ENCODE results near the gene PHACTR2.
A peak's percentile ranks its signal among the peaks of the same experiment; 100 is the strongest.

PHACTR2 gene

DNA sequence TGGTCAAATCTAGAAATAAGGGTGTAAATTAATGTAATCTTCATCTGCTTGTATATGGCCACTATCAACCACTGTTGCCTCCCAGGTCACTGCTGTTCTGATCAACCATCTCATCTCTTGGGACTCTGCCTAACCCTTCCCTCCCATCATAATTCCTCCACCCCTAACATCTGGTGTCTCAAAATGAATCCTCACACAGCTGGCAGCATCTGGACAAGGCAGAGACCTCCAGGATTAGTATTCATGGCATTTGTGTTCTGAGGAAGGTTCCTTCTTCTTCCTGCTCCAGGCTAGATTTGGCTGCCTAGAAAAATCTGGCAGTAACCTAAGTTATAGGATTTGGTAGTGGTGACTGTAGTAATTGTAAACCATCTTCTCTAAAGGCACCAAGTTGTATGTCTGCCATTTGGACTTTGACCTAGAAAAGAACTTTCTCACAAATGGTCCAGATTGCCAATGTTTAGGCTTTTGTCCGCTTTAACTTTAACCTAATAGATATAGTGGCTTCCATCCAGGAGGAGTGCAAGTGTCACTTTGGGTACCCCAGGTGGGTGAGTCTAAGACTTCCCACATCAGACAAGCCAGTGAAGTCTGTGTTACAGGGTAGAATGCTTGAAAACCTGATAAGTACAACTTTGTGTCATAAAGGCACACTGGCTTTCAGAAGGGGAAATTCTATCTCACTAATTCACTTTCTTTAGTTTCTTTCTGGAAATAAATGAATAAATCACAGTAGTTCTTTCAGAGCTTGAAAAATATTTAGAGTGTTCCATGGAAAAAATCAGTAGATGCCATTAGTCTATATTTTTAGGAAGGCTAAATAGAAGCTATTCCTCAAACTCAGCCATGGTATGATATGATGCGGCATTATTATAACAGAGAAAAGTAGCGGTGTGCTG lies 3.0 kb upstream of the PHACTR2 start:
- FAIRE-seq, result peak; percentile 11
- DNase-seq (ENCODE audit: insufficient read length, low spot score), result no peak

DNA sequence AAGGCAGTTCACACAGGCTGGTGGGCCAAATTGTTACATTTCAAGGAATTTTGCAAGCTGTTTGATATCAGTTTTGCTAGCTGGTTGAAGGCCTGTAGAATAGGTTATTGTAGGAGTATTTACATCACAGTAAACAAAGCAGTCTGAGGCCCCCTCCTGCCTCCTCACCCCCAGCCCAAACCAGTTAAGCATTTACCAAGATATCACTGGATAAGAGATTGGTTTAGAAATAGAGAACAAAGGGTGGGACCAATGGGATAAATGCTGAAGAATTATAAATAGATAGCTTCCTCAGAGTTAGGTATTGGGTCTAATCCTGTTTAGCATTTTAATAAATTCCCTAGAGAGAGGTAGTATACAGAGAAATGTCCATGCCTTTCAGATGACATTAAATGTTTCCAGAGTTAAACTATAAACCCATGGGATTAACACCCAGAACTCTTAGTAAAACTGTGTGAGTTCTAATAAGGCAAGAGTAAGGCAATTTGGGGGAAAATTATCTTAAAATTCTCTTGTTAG lies 2.3 kb upstream of the PHACTR2 start:
- no peak for DNase-seq (ENCODE audit: insufficient read length, low spot score)
- no peak for FAIRE-seq

DNA sequence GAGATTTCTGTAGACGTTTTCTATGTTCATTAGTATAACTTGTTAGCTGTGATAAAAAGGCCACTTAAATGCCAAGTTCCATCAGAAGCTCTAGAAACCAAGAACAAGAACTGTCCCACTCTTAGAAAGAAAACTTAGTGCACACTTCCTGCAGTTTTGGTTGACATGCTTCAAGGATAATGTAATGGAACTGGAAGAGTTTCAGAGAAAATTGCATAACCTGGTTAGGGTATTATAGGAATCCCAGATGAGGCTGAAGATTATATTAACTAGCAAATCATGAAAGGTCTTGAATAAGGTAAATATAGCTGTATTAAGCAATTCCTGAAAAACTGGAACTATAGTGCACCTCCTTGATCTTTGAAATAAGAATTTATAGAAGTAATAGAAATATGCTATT lies 1.8 kb upstream of the PHACTR2 start:
- DNase-seq (ENCODE audit: insufficient read length, low spot score), result no peak
- peak; percentile 4 for FAIRE-seq

DNA sequence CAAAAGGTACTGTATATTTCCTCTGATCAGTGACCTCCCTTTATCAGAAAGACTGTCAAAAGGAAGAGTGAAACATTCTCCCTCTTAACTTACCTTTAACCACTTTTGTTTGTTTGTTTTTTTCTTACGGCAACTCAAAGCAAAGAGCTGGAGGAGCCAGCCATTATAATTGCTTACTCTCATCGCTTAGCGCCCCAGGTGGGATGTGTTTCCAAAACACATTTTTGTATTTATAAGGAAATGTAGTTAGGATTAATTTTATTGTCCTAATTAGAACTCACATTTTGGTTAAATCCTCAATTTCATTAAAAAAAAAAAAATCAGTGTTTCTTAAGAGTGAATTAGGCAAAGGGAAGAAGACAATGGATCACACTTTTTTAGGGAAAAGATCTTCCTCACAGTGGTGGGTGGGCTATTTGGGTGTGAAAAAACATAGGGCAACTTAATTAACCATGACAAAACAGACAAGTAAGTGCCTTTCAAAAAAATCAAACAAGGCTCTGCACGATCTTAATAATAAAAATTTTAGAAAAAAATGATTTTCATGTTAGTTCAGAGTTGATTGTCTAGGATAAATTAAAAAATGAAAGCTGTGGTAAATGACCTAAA lies 1.2 kb upstream of the PHACTR2 start:
- FAIRE-seq (no peak), DNase-seq (ENCODE audit: insufficient read length, low spot score) (no peak)

DNA sequence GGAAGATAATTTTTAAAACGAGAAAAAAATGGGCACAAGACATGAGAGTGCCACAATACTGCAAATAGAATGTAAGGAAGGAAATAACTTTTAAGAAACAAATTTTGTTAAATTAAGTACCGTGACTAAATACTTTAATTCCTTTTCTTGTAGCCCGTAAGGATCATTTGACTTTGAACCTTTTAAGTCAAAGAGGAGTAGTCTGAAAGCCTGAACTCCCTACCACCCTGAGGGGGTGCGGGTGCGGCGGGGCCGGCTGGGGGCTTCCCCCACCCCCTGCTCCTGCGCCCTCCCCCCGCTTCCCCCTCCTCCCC lies 231 bp upstream of the PHACTR2 start:
- no peak for FAIRE-seq
- no peak for DNase-seq (ENCODE audit: insufficient read length, low spot score)

DNA sequence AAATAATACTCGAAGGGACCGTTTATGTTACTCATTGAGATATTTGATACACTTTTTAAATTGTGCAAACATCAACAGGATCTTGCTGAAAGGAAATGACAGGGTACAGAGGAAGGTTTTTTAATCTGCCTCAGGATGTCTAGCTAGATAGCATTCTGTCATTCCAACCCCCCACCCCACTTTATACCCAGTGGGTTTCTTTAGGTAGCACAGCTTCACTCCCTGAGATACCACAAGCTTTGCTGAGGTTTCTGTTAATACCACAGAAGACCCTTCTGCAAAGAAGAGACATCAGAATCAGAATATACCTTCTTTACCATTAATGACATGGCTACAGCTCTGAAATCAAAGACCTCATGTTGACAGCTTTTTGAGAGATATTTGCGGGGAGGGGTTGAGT lies 1.3 kb downstream of the PHACTR2 start:
- FAIRE-seq (no peak), DNase-seq (ENCODE audit: insufficient read length, low spot score) (no peak)

DNA sequence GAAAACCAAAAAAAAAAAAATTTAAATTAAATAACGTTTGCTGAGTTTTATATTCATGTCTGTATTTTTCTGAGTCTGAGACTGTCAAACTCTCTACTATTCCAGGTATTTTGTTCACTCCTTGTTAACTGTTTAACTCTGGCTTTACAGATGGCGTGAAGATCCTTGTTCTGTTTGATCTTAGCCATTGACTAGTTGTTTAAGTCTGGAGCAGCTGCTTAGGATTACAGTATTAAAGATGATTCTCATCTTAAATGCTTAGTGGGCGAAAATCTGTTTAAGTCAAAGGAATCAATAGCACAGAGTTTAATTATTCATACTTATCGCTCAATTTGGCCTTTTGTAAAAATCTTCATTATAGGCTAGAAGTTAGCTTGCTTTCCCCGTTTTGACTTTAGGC lies 2.4 kb downstream of the PHACTR2 start:
- DNase-seq (ENCODE audit: insufficient read length, low spot score) (no peak), FAIRE-seq (no peak)

DNA sequence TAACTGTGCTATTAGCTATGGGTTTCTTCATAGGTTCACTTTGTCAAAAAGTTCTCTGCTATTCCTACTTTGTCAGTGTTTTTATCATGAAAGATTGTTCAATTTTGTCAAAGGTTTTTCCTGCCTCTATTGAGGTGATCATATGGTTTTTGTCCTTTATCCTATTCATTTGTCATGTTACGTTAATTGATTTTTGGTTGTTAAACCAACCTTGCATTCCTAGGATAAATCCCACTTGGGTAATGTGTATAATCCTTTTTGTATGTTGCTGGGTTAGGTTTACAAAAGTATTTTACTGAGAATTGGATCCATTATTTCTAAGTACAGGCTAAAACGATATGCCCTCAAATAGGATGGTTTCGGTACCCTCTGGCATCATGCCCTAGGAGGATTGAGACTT lies 5.0 kb downstream of the PHACTR2 start:
- FAIRE-seq, result no peak

DNA sequence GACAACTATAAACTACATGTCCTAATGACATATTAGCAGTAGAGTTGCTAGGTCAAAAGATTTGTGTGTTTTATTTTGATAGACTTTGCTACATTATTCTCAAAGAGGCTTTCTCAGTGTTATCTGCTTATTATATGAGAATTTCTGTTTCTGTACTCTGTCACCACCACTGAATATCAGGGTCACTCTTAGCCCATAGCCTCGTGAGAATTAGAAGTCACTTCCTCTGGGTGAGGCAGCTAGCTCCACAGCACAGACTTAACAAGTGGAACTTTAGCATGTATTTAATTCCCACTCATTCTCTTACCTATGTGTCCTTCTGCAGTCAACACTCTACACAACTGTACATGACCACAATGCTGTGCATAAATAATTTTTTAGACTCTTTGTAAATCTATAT lies 6.7 kb downstream of the PHACTR2 start:
- DNase-seq (ENCODE audit: insufficient read length, low spot score), result no peak
- FAIRE-seq, result no peak

More for the DNA sequence above, 5.0 kb downstream of the PHACTR2 start:
- no peak for DNase-seq (ENCODE audit: insufficient read length, low spot score)

DNA sequence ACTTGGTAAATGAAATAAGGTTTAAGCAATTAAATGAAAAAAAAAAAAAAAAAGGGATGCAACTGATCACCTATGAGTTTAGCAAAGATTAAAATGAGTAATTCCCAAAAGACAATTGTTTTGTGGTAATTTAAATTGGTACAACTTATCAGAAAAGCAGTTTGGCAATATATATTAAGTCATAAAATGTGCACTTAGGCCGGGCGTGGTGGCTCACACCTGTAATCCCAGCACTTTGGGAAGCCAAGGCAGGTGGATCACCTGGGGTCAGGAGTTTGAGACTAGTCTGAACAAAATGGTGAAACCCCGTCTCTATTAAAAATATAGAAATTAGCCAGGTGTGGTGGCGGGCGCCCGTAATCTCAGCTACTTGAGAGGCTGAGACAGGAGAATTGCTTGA lies 7.9 kb downstream of the PHACTR2 start:
- FAIRE-seq (no peak), DNase-seq (ENCODE audit: insufficient read length, low spot score) (no peak)

DNA sequence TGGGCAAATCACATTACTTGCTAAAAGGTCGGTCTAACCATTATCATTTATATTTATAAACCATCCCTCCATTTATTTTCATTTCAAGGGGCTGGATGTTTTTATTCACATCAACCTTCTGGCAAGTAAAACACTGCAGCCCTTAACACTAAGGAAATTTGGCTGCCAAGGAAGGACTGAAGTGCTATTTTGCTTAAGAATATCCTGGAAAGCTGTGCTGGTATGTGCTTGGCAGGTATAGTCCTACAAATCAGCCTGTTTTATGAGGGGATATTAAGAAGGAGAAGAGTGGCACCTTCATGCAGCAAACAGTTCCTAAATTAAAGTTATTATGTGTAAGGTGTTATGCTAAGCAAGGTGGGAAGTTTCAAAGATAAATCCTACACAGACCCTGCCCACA lies 9.8 kb downstream of the PHACTR2 start:
- no peak for FAIRE-seq
- no peak for DNase-seq (ENCODE audit: insufficient read length, low spot score)

DNA sequence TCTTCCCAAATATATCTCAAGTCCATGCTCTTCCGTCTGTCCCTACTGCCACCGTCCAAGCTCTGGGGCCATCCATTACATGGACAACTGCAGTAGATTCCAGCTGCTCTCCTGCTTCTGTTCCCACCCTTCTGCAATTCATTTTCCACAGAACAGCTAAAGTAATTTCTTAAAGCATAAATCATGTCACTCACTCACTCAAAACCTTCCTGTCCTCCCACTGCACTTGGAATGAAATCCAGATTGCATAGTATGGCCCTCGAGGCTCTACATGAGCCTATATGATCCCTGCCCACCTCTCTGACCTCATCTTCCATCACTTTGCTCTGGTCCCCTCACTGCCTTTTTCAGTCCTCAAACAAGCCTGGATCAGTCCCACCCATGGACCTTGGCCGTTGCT lies 10.9 kb downstream of the PHACTR2 start:
- FAIRE-seq (no peak), DNase-seq (ENCODE audit: insufficient read length, low spot score) (no peak)

DNA sequence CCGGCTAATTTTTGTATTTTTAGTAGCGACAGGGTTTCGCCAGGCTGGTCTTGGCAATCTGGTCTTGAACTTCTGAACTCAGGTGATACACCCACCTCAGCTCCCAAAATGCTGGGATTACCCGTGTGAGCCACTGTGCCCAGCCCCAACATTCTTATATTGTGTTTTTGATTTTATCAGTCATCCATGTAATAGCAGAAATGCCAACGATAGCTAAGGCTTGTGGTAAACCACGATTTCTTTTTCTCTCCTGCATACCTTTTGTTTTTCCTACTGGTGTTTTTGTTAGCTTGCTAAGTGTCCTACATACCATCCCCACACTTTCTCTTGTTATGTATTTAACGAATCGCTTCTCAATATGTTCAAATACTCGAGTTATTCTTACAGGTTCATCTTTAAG lies 12.1 kb downstream of the PHACTR2 start:
- DNase-seq (ENCODE audit: insufficient read length, low spot score) (no peak), FAIRE-seq (no peak)

DNA sequence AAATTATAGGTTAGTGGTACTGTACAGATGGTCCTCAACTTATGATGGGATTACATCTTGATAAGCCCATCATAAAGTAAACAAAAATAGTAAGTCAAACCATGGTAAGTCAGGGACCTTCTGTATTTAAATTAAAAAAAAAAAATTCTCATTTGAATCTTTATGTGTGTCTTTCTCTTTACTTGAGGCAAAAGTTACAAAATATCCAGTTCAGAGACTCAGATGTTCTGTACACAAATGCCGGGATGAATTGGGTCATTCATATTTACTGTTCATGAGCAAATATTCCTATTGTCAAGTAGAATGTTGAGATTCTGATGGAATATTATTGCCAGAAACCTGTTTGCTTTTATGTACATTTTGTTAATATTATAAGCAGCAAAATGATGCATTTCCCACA lies 13.4 kb downstream of the PHACTR2 start:
- FAIRE-seq (no peak), DNase-seq (ENCODE audit: insufficient read length, low spot score) (no peak)

DNA sequence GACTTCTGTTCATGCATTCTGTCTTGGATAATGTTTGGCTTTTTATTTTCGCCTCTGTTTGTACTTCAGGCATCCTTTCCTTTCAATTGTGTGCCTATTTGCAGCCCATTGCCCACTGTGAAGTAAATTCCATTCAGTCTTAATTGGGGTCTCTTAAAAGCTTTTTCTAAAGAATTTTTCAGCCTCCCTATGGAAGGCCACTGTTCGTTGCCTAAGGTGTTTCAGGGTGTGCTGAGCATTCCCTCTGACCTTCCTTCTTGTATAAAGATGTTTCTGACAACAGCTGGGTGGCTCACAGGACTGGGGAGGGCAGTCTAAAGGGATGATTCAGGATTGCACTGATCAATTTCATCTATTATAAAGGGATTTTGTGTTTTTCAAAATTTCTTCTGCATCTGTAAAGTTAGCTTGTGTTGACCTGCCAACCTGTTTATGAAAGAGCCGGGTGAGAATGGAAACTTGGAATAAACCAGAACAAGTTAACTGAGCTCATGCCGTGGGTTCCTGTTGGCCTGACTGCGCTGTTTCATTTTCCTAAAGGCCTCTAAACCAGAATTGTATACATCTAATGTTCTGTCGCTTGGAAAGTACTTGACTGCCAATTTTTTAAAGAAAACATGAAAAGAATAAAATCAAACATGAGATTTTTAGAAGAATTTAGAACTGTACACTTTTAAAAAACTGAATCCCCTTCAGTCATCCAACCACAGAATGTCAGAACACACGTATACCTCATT lies 14.3 kb downstream of the PHACTR2 start:
- FAIRE-seq (no peak), DNase-seq (ENCODE audit: insufficient read length, low spot score) (no peak)

DNA sequence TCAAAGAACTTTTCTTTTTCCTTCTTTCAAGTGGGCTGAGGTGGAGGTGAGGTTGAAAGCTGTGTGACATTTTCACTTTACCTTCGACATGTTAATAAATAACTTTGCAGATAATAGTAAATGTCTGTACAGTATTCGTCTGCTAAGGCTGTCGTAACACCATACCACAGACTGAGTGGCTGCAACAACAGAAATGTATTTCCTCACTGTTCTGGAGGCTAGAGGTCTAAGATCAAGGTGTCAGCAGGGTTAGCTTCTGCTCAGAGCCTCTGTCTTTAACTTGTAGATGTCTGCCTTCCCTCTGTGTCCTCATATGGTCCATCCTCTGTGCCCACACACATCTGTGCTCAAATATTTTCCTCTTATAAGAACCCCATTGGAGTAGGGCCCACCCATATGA lies 14.9 kb downstream of the PHACTR2 start:
- no peak for DNase-seq (ENCODE audit: insufficient read length, low spot score)

DNA sequence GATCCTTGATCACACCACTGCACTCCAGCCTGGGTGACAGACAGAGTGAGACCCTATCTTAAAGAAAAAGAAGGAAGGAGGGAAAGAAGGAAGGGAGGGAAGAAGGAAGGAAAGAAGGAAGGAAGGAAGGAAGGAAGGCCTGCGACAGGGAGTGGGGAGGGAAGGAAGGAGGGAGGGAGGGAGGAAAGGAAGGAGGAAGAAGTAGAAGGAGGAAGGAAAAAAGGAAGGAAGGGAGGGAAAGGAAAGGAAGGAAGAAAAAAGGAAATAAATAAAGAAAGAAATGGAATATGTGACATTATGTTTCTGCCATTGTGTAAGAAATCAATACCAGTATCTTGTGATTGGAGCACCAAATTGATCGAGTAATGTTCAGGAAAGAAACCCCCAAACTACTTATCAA lies 16.2 kb downstream of the PHACTR2 start:
- FAIRE-seq (no peak), DNase-seq (ENCODE audit: insufficient read length, low spot score) (no peak)

More for the DNA sequence above, 14.9 kb downstream of the PHACTR2 start:
- no peak for FAIRE-seq

DNA sequence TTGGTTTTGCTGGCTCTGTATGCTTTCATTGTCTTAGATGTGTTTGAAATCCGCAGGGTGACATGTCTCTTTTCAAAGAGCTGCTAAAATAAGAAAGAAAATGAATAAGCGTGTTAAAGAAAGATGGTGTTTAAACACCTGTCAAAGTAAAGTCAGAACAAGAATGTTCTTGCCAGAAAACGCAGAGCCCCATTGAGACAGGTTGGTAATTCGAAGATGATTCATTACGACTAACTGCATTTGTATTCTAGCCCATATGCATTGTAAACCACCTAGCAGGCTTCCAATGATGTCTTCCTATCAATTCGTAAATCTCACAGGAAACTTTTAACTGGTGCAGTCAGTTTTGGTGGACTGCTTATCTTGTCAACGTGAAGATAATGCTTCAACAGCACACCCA lies 16.8 kb downstream of the PHACTR2 start:
- FAIRE-seq (no peak), DNase-seq (ENCODE audit: insufficient read length, low spot score) (no peak)

DNA sequence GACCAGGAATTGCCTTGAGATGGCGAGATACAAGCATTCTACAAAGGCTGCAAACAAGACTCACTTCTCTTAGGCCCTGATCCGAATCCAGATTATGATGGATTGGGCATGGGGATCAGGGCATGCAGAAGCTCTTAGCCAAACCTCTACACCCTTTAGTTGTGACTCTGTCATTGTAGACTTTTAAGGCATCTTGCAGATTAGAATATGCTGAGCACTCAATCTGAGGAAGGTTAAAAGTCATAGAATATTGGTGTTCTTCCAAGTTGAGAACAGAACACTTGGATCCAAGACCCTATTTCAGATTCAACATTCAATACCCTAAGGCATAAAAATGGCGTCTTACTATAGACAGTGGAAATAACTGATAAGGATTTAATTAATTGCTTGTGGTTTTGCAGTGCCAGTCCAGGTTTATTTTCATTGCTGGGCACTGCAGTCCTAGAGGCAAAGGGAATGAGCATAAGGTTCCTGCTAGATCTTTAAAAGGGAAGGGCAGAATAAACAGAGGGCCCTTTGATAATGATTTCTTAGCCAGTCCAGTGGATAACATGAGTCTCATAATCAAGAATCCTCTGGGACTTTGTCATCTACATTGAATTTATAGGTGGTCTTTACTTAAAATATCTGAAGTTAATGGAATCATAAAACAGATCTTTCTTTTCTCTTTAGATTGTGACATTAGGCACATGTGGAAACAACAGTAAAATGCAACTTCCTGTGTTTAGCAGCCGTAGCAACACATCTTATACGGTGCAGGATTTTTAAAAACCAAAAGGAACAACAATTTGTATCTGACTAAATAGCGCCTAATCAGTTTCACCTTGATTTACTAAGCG lies 17.6 kb downstream of the PHACTR2 start:
- DNase-seq (ENCODE audit: insufficient read length, low spot score), result no peak

DNA sequence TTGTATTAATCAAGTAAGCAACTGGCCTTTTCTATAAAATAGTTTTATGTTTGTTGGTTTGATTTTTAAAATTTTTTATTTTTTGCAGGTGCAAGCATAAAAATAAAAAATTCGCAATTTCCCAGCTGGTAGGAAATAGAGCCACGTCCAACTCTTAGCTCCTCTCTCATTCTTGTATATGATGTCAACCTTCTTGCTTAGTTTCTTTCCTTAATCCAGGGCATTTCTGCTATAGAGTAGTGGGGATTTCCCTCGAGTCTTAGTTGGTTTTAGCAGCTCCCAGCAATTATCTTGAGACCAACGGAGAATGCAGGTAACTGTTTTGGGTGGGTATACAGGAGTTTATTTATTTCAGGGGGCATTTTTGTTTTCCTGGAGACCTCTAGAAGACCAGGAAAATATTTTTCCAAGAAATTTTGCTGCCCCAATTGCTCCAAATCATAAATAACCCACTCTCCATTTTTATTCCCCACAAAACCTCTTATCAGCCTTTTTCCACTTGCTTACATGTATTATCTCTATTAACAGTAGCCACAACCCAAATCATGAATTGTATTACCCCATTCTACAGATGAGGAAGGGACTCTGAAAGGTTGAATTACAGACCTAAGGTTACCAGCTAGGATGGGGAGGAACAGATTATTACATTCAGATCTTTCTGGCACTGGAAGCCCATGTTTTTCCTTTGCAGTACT lies 18.4 kb downstream of the PHACTR2 start:
- FAIRE-seq, result no peak
- DNase-seq (ENCODE audit: insufficient read length, low spot score), result no peak

More for the DNA sequence above, 17.6 kb downstream of the PHACTR2 start:
- FAIRE-seq, result no peak

All from GM19239 (cell line).